Measurements from ENCODE around the gene DNAH14.

GRCh38 chr1:225111000-225111399 lies 181.5 kb downstream of the DNAH14 start:
- TF ChIP-seq CTCF (IDR thresholded peaks at IDR 0.05 in 4 of 5, conservative IDR thresholded peaks at IDR 0.05 in 1 of 5) (no peak), POLR2A (IDR thresholded peaks at IDR 0.05) (no peak)
